NCI-H1930 (cell line): ENCODE data around the gene OR2A7.
"Not testable (repeated sequence)": the region's sequence is repeated elsewhere in the genome, so short reads cannot be mapped to it uniquely, and the experiment has no call there.

Source experiments
- DNase-seq, 2 experiments: peaks; one replicate each; lab custom pipeline; 2025; lab: John Stamatoyannopoulos, UW

Gene OR2A7, protein sequence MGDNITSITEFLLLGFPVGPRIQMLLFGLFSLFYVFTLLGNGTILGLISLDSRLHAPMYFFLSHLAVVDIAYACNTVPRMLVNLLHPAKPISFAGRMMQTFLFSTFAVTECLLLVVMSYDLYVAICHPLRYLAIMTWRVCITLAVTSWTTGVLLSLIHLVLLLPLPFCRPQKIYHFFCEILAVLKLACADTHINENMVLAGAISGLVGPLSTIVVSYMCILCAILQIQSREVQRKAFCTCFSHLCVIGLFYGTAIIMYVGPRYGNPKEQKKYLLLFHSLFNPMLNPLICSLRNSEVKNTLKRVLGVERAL

DNA sequence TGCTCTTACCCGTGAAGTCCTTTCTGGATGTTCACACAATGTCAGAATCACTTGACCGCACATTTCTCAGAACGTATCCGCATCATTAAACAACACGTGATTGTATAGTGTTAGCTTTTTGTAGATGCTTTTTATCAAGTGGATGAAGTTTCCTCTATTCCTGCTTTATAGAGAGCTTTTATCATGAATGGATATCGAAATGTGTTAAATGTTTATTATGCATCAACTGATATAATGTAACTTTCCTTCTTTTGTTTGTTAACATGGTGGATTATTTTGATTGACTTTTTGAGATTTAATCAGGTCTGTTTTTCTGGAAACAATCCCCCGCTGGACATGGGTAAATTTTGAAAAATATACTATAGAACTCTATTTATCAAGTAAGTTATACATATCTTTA is at the start of gene OR2A7:
TSS of gene OR2A7 (minus strand) at position 101 of the 400 bp plus-strand sequence. CDS start 5,164 bp downstream, outside the sequence.
- DNase-seq = not testable (repeated sequence)

DNA sequence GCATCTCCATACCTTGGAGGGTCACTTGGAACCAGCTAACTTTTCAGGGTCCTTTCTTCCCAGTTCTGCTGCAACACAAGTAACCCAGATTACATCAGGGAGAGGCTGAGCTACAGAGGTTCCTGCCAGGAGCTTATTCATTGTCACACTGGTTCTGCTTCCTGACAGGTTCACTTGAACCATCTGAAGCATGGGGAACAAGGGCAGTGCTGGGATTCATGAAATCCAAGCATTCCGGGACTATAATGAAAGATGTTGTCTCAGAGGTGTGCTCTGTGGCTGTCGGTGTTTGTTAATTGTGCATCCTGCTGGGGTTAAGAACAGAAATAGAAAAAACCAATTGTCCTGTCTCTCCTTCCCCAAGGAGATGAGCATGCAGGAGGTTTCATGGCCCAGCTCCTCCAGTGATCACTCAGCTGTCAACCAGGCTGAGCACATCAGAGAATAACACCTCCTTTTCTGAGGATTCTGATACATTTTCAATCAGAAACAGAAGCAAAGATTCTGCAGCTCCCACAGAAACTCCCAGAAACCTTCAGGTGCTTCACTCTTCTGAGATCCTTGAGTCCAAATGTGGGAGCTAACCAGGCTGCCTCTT is 47.4 kb upstream of the OR2A7 start, which contains the start of gene OR2A1:
TSS of gene OR2A1 (plus strand) at position 548 of the 598 bp plus-strand sequence. CDS start 5,706 bp downstream, outside the sequence.
- not testable (repeated sequence) for DNase-seq

DNA sequence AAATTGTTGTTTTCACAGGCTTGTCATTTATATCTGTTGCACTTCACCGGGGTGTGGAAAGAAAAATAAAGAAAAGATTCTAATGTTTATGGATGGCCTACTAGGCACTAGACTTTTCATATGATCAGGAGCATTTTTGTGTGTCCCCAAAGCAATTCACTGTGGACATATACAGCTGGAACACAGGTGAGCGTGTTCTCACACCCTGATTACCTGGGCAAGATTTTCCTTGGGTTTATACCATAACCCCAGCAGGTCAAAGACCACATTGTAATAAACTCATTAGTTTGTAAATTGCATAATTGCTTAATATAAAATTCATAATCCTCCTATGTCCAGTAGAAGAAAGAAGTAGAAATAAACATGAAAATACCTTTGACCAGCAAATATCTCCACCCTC is 46.6 kb upstream of the OR2A7 start:
- DNase-seq = not testable (repeated sequence)

DNA sequence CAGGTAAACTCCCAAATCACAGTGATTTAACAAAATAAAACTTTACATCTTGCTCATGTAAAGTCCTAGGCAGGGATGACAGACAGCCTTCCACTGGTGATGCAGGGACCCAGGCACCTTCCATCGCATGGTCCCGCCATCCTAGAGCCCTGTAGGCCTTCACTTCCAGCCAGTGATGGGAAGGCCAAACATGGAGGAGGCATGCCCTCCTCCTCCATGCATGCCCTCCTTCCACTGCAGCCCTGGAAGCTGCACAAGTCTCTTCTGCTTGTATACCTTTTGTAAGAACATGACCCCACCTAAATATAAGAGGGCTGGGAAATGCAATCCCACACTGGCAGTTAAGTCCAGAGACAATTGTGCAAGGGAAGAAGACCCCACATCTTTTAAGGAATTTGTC is 45.1 kb upstream of the OR2A7 start:
- DNase-seq = not testable (repeated sequence)

DNA sequence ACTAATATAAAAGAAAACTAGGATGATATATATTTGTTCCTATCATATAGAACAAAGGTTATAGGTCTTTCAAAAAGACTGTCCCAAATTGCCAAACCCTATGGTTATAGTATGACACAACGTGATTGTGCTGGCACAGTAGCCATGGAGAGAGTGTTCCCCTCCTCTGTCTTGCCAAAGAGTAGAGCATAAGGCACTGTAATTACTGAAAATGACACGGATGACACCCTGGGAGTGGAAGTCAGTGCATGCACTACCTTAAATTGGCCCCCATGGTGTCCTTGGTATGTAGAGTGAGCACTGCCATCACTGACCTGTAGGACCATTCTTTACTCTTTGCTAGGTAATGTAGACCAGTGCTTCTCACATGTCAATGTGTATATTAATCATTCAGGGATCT is 40.6 kb upstream of the OR2A7 start:
- DNase-seq = not testable (repeated sequence)

DNA sequence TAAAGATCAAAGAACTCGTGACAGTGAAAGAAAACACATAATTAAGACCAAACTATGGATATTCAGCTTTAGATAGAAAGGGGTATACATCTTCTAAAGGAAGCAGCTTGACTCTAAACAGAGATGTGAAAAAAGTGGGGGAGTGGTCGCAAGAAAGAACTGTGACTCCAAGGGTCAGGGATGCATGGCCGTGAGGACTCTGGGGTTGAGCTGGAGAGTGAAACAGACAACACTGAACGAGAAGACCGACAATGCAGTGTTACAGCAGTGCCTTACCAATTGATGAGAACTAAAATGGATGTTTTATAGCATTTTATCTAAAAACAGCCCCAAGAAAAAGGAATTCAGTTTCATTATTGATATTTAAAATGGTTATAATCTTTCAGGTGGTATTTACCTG is 39.0 kb upstream of the OR2A7 start:
- DNase-seq = not testable (repeated sequence)

DNA sequence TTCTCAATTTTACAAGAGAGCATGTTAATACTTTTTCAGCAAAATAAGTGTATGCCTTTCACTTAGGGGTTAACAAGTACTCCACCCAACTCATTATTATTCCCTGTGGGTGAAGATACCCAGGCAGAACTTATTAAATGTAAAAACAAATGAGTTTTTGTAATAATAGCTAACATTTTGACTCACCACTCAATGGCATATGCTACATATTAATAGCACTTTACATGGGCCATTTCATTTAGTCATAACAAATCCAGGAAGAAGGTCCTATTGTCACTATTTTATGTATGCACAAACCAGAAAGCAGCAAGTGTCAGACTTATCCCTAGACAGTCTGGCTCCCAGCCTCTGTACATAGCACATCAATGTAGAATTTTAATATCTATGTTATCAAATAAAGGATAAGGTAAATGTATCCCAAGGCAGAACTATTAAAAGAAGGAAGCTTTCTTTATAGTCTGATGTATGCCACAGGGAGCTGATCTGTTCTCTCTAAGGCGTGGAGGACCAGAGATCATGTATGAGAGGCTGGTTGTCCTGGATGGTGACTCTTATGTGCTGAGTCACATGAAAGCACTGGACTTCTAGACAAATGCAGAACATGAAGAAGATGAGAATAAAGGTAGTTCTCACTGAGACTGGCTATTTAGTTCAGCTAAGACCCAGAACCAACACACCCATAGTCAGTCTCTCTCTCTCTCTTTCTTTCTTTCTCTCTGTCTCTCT is 38.1 kb upstream of the OR2A7 start:
- not testable (repeated sequence) for DNase-seq

DNA sequence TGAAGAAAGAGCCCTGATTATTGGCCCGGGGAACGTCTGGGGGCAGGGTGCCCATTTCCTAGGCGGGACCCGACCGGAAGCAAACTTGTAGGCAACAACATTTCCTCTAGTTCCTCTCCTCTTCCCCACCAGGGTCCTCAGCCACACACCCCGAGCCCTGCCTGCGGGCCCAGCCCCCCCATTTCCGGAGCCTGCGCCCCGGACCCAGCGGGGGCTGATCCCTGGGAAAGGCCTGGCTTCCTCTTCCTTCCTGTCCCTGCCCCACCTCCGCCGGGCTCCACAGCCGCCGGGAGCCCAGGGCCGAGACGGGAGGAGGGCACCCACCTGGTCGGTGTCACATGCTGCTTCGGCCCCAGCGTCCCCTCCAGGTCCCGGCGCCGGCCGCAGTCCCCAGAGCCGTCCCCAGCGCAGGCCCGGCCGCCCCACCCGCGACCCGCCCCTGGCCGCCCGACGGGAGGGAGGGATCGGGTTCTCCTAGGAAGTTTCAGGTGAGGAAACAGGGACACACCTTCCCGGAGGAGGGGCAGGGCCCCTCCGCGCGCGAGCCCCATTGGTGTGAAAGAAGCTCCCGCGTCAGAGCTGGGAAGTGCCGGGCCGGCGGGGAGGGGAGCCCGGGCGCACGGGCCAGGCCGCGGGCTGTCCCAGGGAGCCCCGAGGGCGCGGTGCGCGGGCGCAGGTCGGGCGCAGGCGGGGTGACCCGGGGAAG is 29.4 kb upstream of the OR2A7 start:
- DNase-seq = not testable (repeated sequence)

- not testable (repeated sequence) for DNase-seq
These were observed 28.0 kb upstream of the OR2A7 start for GRCh38 chr7:144292384-144293161.

DNA sequence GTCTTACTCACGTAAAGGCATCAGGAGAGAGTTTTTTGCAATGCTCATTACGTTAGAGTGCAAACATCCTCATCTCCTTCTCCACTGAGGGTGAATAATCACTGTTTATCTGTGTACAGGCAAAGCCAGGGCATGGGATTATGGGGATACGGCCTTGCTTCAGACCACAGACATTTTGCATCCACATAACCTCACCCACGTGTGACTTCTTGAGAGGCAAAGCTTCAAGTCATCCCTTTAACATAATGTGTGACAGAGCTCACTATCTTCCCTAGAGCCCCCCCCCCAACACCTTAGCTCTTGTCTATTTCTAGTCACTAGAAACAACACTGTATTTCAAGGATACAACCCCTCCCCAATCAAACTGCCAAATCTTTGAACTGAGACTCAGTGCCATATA is 27.0 kb upstream of the OR2A7 start:
- DNase-seq = not testable (repeated sequence)

DNA sequence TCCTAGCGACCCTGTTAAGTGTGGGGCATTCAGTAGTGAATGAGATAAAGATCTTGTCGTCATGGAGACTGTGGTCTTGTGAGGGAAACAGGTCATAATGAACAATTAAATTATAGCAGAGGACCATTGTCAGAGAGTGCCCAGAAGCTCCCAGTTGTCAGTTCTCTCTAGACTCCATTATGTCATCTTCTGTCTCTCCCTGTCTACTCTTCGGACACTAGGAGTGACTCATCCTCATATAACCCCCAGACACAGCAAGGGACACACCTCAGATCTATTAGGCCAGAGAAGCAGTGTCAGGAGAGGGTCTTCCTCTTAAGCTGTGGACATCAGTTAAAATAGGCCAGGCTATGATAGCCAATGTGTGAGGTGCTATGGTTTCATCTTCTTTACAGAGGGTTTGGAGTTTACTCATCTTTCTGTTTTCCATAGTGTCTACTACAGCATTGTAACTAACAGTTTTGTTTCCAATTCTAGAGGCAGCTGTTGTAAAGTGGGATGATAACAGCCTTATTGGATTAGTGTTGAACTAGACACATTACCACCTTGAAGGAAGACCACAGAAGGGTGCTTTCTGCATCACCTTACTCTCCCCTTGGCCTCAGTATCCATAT is 22.7 kb upstream of the OR2A7 start:
- not testable (repeated sequence) for DNase-seq

GRCh38 chr7:144283716-144284115 is 19.1 kb upstream of the OR2A7 start:
- DNase-seq = not testable (repeated sequence)

GRCh38 chr7:144282490-144282889 is 17.9 kb upstream of the OR2A7 start:
- DNase-seq = not testable (repeated sequence)

- not testable (repeated sequence) for DNase-seq
These were observed 17.4 kb upstream of the OR2A7 start for GRCh38 chr7:144281981-144282380.

GRCh38 chr7:144280010-144280409 is 15.4 kb upstream of the OR2A7 start:
- DNase-seq = not testable (repeated sequence)

DNA sequence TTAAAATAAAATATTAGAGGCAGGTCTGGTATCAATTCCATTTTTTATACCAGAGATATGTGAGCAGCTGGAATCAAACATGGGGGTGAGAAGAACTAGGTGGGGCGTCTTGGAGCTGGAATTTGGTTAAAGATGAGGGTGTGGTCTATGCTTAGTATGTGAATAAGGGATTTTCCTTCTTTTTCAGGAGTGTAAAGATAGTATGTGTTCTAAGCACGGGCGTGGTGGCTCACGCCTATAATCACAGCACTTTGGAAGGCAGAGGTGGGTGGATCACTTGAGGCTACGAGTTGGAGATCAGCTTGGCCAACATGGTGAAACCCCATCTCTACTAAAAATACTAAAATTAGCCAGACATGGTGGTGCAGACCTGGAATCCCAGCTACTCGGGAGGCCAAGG is 10.7 kb upstream of the OR2A7 start:
- DNase-seq = not testable (repeated sequence)

DNA sequence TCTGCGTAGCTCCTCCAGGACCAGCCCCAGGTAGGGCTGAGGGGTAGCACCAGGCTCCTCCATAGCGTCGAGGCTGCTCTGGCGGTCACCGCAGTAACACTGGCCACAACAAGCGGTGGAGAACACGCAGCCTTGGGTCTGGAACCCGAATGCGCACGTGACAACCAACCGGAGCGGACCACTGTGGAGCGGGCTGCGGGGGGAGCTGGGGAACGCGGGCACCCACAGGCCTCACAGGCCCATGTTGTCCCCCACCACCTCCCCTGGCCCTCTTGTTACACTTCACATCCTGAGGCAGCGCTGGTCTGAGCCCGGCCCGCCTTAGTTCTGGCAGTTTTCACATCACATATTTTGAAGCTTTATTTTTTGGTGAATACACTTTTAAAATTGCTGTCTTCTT is 4.6 kb upstream of the OR2A7 start, which contains the start of gene CTAGE8:
TSS of gene CTAGE8 (minus strand) at position 101 of the 400 bp plus-strand sequence. CDS start at position 63, 38 bp downstream.
- DNase-seq = not testable (repeated sequence)

GRCh38 chr7:144262128-144262527 is 2.5 kb downstream of the OR2A7 start:
- not testable (repeated sequence) for DNase-seq

DNA sequence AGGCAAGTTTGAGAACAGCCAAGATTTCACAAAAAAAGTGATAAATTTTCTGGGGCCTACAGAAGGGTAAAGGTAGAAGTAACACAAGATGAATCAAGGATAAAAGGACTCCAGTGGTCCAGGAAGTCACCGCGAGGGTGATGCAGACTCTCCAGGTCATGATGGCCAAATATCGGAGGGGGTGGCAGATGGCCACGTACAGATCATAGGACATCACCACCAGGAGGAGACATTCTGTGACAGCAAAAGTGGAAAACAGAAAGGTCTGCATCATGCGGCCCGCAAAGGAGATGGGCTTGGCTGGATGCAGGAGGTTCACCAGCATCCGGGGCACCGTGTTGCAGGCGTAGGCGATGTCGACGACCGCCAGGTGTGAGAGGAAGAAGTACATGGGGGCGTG is 5.5 kb downstream of the OR2A7 start:
- DNase-seq = not testable (repeated sequence)

DNA sequence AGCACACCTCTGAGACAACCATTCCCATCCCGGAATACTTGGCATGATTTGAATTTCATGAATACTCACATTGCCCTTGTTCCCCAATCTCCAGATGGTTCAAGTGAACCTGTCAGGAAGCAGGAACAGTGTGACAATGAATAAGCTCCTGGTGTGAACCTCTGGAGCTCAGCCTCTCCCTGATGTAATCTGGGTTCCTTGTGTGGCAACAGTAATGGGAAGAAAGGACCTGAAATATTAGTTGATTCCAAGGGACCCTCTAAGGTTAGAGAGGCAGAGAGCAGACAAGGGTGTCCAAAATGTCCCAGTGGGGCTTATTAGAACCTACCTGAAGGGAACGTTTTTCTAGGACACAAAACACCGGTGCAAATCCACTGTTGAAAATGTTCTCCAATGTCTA is 8.5 kb downstream of the OR2A7 start:
- no peak for DNase-seq

DNA sequence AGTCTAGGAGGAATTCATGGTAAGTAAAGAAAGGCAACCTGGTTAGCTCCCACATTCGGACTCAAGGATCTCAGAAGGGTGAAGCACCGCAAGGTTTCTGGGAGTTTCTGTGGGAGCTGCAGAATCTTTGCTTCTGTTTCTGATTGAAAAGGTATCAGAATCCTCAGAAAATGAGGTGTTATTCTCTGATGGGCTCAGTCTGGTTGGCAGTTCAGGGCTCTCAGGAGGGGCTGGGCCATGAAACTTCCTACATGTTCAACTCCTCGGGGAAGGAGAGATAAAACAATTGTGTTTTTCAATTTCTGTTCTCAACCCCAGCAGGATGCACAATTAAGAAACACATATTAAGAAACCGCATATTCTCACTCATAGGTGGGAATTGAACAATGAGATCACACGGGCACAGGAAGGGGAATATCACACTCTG is 9.1 kb downstream of the OR2A7 start:
- no peak for DNase-seq
